ENCODE data around the gene MLN.

The MLN gene

GRCh38 chr6:33791620-33792019 lies 12.2 kb downstream of the MLN start:
- TF ChIP-seq CTCF (IDR thresholded peaks at IDR 0.05; ENCODE audit: low read length) = no peak
- no peak for TF ChIP-seq EZH2 (IDR thresholded peaks at IDR 0.05; ENCODE audit: borderline replicate concordance, low read length)
- H3K27ac ChIP-seq (ENCODE audit: low read depth, low read length, poor library complexity, severe bottlenecking) = no peak overlapping the region
- no peak overlapping the region for H2AFZ ChIP-seq (ENCODE audit: low read length)
- no peaks in the 10 kb centered on the region for H3K9me3 ChIP-seq (ENCODE audit: low read length)
- no peaks in the 10 kb centered on the region for H3K27me3 ChIP-seq (ENCODE audit: insufficient read depth, low read length)
- no peaks in the 10 kb centered on the region for H3F3A ChIP-seq (ENCODE audit: insufficient read depth, low read length)
- H3K9me2 ChIP-seq (ENCODE audit: low read depth, low read length) = no peaks in the 10 kb centered on the region
- no peak overlapping the region for H3K4me3 ChIP-seq (ENCODE audit: low read depth, low read length, poor library complexity, severe bottlenecking)
- no peak overlapping the region for H3K4me2 ChIP-seq (ENCODE audit: low read length)
- no peak overlapping the region for H3K9ac ChIP-seq (ENCODE audit: low read length)
- H4K20me1 ChIP-seq (ENCODE audit: insufficient read depth, low read length) = no peaks in the 10 kb centered on the region
- H3K36me3 ChIP-seq (ENCODE audit: insufficient read depth, low read length) = peaks cover 2% of the 10 kb centered on the region; the same call in 1 of the 2 replicates
- no peaks in the 10 kb centered on the region for H3K79me2 ChIP-seq (ENCODE audit: insufficient read depth, low read length)
- H3K4me1 ChIP-seq (ENCODE audit: insufficient read depth, low read length, severe bottlenecking) = peaks cover 15% of the 10 kb centered on the region

GRCh38 chr6:33790910-33791309 lies 12.9 kb downstream of the MLN start:
- H3K4me1 ChIP-seq (ENCODE audit: insufficient read depth, low read length, severe bottlenecking) = peaks cover 22% of the 10 kb centered on the region

GRCh38 chr6:33790379-33790778 lies 13.4 kb downstream of the MLN start:
- Histone ChIP-seq H3K9me3 (ENCODE audit: low read length) (no peaks in the 10 kb centered on the region), H3K4me3 (ENCODE audit: low read depth, low read length, poor library complexity, severe bottlenecking) (no peak overlapping the region), H3K27me3 (ENCODE audit: insufficient read depth, low read length) (no peaks in the 10 kb centered on the region), H3K79me2 (ENCODE audit: insufficient read depth, low read length) (no peaks in the 10 kb centered on the region), H3K4me2 (ENCODE audit: low read length) (no peak overlapping the region), H4K20me1 (ENCODE audit: insufficient read depth, low read length) (no peaks in the 10 kb centered on the region), H2AFZ (ENCODE audit: low read length) (no peak overlapping the region), H3F3A (ENCODE audit: insufficient read depth, low read length) (no peaks in the 10 kb centered on the region), H3K9ac (ENCODE audit: low read length) (no peak overlapping the region), H3K4me1 (ENCODE audit: insufficient read depth, low read length, severe bottlenecking) (peaks cover 27% of the 10 kb centered on the region), H3K27ac (ENCODE audit: low read depth, low read length, poor library complexity, severe bottlenecking) (no peak overlapping the region), H3K36me3 (ENCODE audit: insufficient read depth, low read length) (peaks cover 3% of the 10 kb centered on the region; the same call in 1 of the 2 replicates), H3K9me2 (ENCODE audit: low read depth, low read length) (no peaks in the 10 kb centered on the region)
- TF ChIP-seq CTCF (IDR thresholded peaks at IDR 0.05; ENCODE audit: low read length) = no peak
- no peak for TF ChIP-seq EZH2 (IDR thresholded peaks at IDR 0.05; ENCODE audit: borderline replicate concordance, low read length)

More at GRCh38 chr6:33790910-33791309, 12.9 kb downstream of the MLN start:
- Histone ChIP-seq H3F3A (ENCODE audit: insufficient read depth, low read length) (no peaks in the 10 kb centered on the region), H3K36me3 (ENCODE audit: insufficient read depth, low read length) (peaks cover 3% of the 10 kb centered on the region; the same call in 1 of the 2 replicates), H3K27ac (ENCODE audit: low read depth, low read length, poor library complexity, severe bottlenecking) (no peak overlapping the region), H3K27me3 (ENCODE audit: insufficient read depth, low read length) (no peaks in the 10 kb centered on the region), H3K4me2 (ENCODE audit: low read length) (no peak overlapping the region), H2AFZ (ENCODE audit: low read length) (no peak overlapping the region), H3K9ac (ENCODE audit: low read length) (no peak overlapping the region), H3K9me2 (ENCODE audit: low read depth, low read length) (no peaks in the 10 kb centered on the region), H3K4me3 (ENCODE audit: low read depth, low read length, poor library complexity, severe bottlenecking) (no peak overlapping the region), H3K79me2 (ENCODE audit: insufficient read depth, low read length) (no peaks in the 10 kb centered on the region), H3K9me3 (ENCODE audit: low read length) (no peaks in the 10 kb centered on the region), H4K20me1 (ENCODE audit: insufficient read depth, low read length) (no peaks in the 10 kb centered on the region)
- no peak for TF ChIP-seq CTCF (IDR thresholded peaks at IDR 0.05; ENCODE audit: low read length)
- TF ChIP-seq EZH2 (IDR thresholded peaks at IDR 0.05; ENCODE audit: borderline replicate concordance, low read length) = no peak
